ENCODE data around the gene RIN3.

RIN3 gene

GRCh38 chr14:92686900-92687427, 173.4 kb downstream of the RIN3 start:
- FAIRE-seq: no peak

GRCh38 chr14:92687681-92688433, 174.3 kb downstream of the RIN3 start:
- no peak for TF ChIP-seq CTCF (IDR thresholded peaks at IDR 0.05; ENCODE audit: insufficient read depth, missing control alignments)
- FAIRE-seq (no peak), DNase-seq (ENCODE audit: insufficient read length, low spot score) (peak; percentile 66)

More at GRCh38 chr14:92686900-92687427, 173.4 kb downstream of the RIN3 start:
- peak; percentile 92 for DNase-seq (ENCODE audit: insufficient read length, low spot score)
- TF ChIP-seq CTCF (IDR thresholded peaks at IDR 0.05; ENCODE audit: insufficient read depth, missing control alignments): peak; percentile 67

GRCh38 chr14:92688434-92689375, 175.1 kb downstream of the RIN3 start:
- FAIRE-seq (no peak), DNase-seq (ENCODE audit: insufficient read length, low spot score) (no peak)
- no peak for TF ChIP-seq CTCF (IDR thresholded peaks at IDR 0.05; ENCODE audit: insufficient read depth, missing control alignments)

GRCh38 chr14:92690171-92691011, 176.8 kb downstream of the RIN3 start:
- DNase-seq (ENCODE audit: insufficient read length, low spot score): no peak
- FAIRE-seq: no peak
- peak; percentile 44 for TF ChIP-seq CTCF (IDR thresholded peaks at IDR 0.05; ENCODE audit: insufficient read depth, missing control alignments)

- FAIRE-seq: no peak
- DNase-seq (ENCODE audit: insufficient read length, low spot score): no peak
- no peak for TF ChIP-seq CTCF (IDR thresholded peaks at IDR 0.05; ENCODE audit: insufficient read depth, missing control alignments)
Observed at GRCh38 chr14:92692822-92693226, 179.2 kb downstream of the RIN3 start.

GRCh38 chr14:92693998-92694795, 180.6 kb downstream of the RIN3 start:
- DNase-seq (ENCODE audit: insufficient read length, low spot score) (no peak), FAIRE-seq (no peak)
- no peak for TF ChIP-seq CTCF (IDR thresholded peaks at IDR 0.05; ENCODE audit: insufficient read depth, missing control alignments)

Data from D721Med (cell line).